HG03039 (cell line): Measurements from ENCODE around the gene KCTD7.
"Not testable (repeated sequence)": the region's sequence is repeated elsewhere in the genome, so short reads cannot be mapped to it uniquely, and the experiment has no call there.

Source experiments
- ATAC-seq: cut with Tn5 transposase; IDR thresholded peaks from one replicate; pipeline ENCODE4 v1.9.1; 2021; ENCODE audit warnings: mild to moderate bottlenecking, moderate library complexity; ENCODE audit not compliant: unreplicated experiment

KCTD7 gene

GRCh38 chr7:66615699-66616098 lies 13.0 kb upstream of the KCTD7 start:
- no peak for ATAC-seq

GRCh38 chr7:66617295-66617694 lies 11.4 kb upstream of the KCTD7 start:
- no peak for ATAC-seq

- ATAC-seq: not testable (repeated sequence)
Measured at GRCh38 chr7:66619341-66619948, 9.2 kb upstream of the KCTD7 start.

GRCh38 chr7:66626331-66626934 lies 2.2 kb upstream of the KCTD7 start:
- ATAC-seq: no peak

- no peak for ATAC-seq
Measured at GRCh38 chr7:66627151-66627681, 1.5 kb upstream of the KCTD7 start.

GRCh38 chr7:66627881-66628360 lies 760 bp upstream of the KCTD7 start:
- peak; percentile 1 for ATAC-seq

GRCh38 chr7:66629222-66630062 lies 761 bp downstream of the KCTD7 start:
- no peak for ATAC-seq

- no peak for ATAC-seq
Measured at GRCh38 chr7:66630531-66630930, 1.9 kb downstream of the KCTD7 start.

GRCh38 chr7:66631471-66631870 lies 2.8 kb downstream of the KCTD7 start:
- ATAC-seq: no peak

GRCh38 chr7:66634816-66635215 lies 6.1 kb downstream of the KCTD7 start:
- ATAC-seq: no peak

- not testable (repeated sequence) for ATAC-seq
Measured at GRCh38 chr7:66635322-66635981, 6.8 kb downstream of the KCTD7 start.

GRCh38 chr7:66635982-66636546 lies 7.4 kb downstream of the KCTD7 start:
- ATAC-seq: not testable (repeated sequence)

- ATAC-seq: no peak
Measured at GRCh38 chr7:66638309-66639099, 9.8 kb downstream of the KCTD7 start.

- ATAC-seq: no peak
Measured at GRCh38 chr7:66639773-66640172, 11.1 kb downstream of the KCTD7 start.

GRCh38 chr7:66640802-66641525 lies 12.3 kb downstream of the KCTD7 start:
- no peak for ATAC-seq

- no peak for ATAC-seq
Measured at GRCh38 chr7:66641526-66641871, 12.8 kb downstream of the KCTD7 start.

GRCh38 chr7:66642186-66642585 lies 13.5 kb downstream of the KCTD7 start:
- ATAC-seq: no peak

- ATAC-seq: no peak
Measured at GRCh38 chr7:66642932-66643331, 14.3 kb downstream of the KCTD7 start.

GRCh38 chr7:66643395-66643794 lies 14.7 kb downstream of the KCTD7 start:
- ATAC-seq: no peak
